HG03432 (cell line): ENCODE results near the gene SEZ6L.

ENCODE experiments used
- ATAC-seq: cut with Tn5 transposase; IDR thresholded peaks from one replicate; pipeline ENCODE4 v1.9.1; 2021; ENCODE audit warnings: mild to moderate bottlenecking, moderate library complexity; ENCODE audit not compliant: unreplicated experiment

Gene SEZ6L

GRCh38 chr22:26291940-26292666 lies 122.8 kb downstream of the SEZ6L start:
- no peak for ATAC-seq

GRCh38 chr22:26292667-26292995 lies 123.4 kb downstream of the SEZ6L start:
- ATAC-seq: no peak

GRCh38 chr22:26295563-26296126 lies 126.4 kb downstream of the SEZ6L start:
- no peak for ATAC-seq

GRCh38 chr22:26298605-26299310 lies 129.5 kb downstream of the SEZ6L start:
- ATAC-seq: no peak

- ATAC-seq: no peak
Observed at GRCh38 chr22:26302726-26303125, 133.5 kb downstream of the SEZ6L start.

GRCh38 chr22:26303475-26303874 lies 134.2 kb downstream of the SEZ6L start:
- ATAC-seq: no peak

- no peak for ATAC-seq
Observed at GRCh38 chr22:26304730-26305129, 135.5 kb downstream of the SEZ6L start.

GRCh38 chr22:26308467-26308866 lies 139.2 kb downstream of the SEZ6L start:
- no peak for ATAC-seq

GRCh38 chr22:26310616-26311015 lies 141.4 kb downstream of the SEZ6L start:
- no peak for ATAC-seq

- ATAC-seq: no peak
Observed at GRCh38 chr22:26313291-26313690, 144.0 kb downstream of the SEZ6L start.

GRCh38 chr22:26314171-26314570 lies 144.9 kb downstream of the SEZ6L start:
- no peak for ATAC-seq

- no peak for ATAC-seq
Observed at GRCh38 chr22:26314656-26315055, 145.4 kb downstream of the SEZ6L start.

- no peak for ATAC-seq
Observed at GRCh38 chr22:26316732-26317285, 147.5 kb downstream of the SEZ6L start.

- ATAC-seq: no peak
Observed at GRCh38 chr22:26318975-26319374, 149.7 kb downstream of the SEZ6L start.

GRCh38 chr22:26320447-26320846 lies 151.2 kb downstream of the SEZ6L start:
- ATAC-seq: no peak

GRCh38 chr22:26321469-26321913 lies 152.2 kb downstream of the SEZ6L start:
- ATAC-seq: no peak

GRCh38 chr22:26322179-26322905 lies 153.1 kb downstream of the SEZ6L start:
- ATAC-seq: no peak

GRCh38 chr22:26323013-26323412 lies 153.8 kb downstream of the SEZ6L start:
- ATAC-seq: no peak

- ATAC-seq: no peak
Observed at GRCh38 chr22:26324150-26324549, 154.9 kb downstream of the SEZ6L start.

- no peak for ATAC-seq
Observed at GRCh38 chr22:26325641-26326040, 156.4 kb downstream of the SEZ6L start.

GRCh38 chr22:26326803-26327202 lies 157.5 kb downstream of the SEZ6L start:
- ATAC-seq: no peak
